Measurements from ENCODE around the gene PAQR8. TPM values are rescaled to one million over a fixed set of nuclear protein-coding genes. Genes with fewer than 3 reads are reported as not detected.

PAQR8 gene
- polyA plus RNA-seq, 1 experiment, result 2.3 TPM

DNA sequence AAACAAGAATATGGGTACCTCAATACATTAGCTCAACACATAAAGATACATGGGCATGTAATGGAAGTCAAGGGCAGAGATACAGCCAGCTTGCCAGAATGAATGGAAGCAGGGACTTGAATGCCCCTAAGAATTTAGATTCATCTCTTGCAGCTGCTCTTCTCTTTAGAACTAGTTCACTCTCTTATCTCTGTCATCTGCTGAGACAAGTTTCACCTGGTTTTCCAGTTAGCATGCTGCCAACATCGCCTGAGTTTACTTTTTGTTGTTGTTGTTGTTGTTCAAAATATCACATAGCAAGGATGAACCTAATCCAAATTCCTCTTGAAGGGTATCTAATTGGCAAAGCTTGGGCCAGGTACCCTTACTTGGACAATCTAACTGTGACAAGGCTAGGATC lies 14.1 kb upstream of the PAQR8 start:
- no peak for DNase-seq (ENCODE audit: low read depth)
- POLR2A ChIA-PET, result no interaction called here
- Histone ChIP-seq H3K4me3 (ENCODE audit: low read depth, low read length) (no peak overlapping the region), H3K36me3 (ENCODE audit: control insufficient read depth, insufficient read depth, low read length) (no peaks in the 10 kb centered on the region), H3K27me3 (ENCODE audit: control insufficient read depth, insufficient read depth, low read length) (peaks cover 4% of the 10 kb centered on the region)
- CTCF ChIA-PET, result no interaction called here
- TF ChIP-seq, protein P1, sequence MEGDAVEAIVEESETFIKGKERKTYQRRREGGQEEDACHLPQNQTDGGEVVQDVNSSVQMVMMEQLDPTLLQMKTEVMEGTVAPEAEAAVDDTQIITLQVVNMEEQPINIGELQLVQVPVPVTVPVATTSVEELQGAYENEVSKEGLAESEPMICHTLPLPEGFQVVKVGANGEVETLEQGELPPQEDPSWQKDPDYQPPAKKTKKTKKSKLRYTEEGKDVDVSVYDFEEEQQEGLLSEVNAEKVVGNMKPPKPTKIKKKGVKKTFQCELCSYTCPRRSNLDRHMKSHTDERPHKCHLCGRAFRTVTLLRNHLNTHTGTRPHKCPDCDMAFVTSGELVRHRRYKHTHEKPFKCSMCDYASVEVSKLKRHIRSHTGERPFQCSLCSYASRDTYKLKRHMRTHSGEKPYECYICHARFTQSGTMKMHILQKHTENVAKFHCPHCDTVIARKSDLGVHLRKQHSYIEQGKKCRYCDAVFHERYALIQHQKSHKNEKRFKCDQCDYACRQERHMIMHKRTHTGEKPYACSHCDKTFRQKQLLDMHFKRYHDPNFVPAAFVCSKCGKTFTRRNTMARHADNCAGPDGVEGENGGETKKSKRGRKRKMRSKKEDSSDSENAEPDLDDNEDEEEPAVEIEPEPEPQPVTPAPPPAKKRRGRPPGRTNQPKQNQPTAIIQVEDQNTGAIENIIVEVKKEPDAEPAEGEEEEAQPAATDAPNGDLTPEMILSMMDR (IDR thresholded peaks at IDR 0.05; ENCODE audit: insufficient read depth, low read depth, low read length), result no peak

- ChIA-PET POLR2A (interaction anchor here (0.9 kb wide), 1 partner anchor 10 kb away, joined by 3 read pairs; the partner anchor contains the start of gene PAQR8), CTCF (interaction anchor here (0.8 to 2.1 kb wide), 4 partner anchors 10 to 66 kb away, joined by 3 to 5 read pairs (median 4); partner anchors contain the start of gene PAQR8)
These were observed 10.1 kb upstream of the PAQR8 start for GRCh38 chr6:52351879-52352238.

GRCh38 chr6:52352239-52353018 lies 9.5 kb upstream of the PAQR8 start:
- Histone ChIP-seq H3K36me3 (ENCODE audit: control insufficient read depth, insufficient read depth, low read length) (no peaks in the 10 kb centered on the region), H3K4me3 (ENCODE audit: low read depth, low read length) (no peak overlapping the region), H3K27me3 (ENCODE audit: control insufficient read depth, insufficient read depth, low read length) (no peaks in the 10 kb centered on the region; the same call in 1 of the 2 replicates)
- POLR2A ChIA-PET, result interaction anchor here (0.9 kb wide), 1 partner anchor 10 kb away, joined by 3 read pairs; the partner anchor contains the start of gene PAQR8
- DNase-seq (ENCODE audit: low read depth), result peak; percentile 90
- CTCF ChIA-PET, result interaction anchor here (0.8 to 2.2 kb wide), 5 partner anchors 10 to 66 kb away, joined by 3 to 5 read pairs (median 5); partner anchors contain the start of gene PAQR8
- TF ChIP-seq, protein P1 (IDR thresholded peaks at IDR 0.05; ENCODE audit: insufficient read depth, low read depth, low read length), result no peak

More at GRCh38 chr6:52351879-52352238, 10.1 kb upstream of the PAQR8 start:
- DNase-seq (ENCODE audit: low read depth), result no peak
- TF ChIP-seq, protein P1 (IDR thresholded peaks at IDR 0.05; ENCODE audit: insufficient read depth, low read depth, low read length), result no peak
- H3K4me3 ChIP-seq (ENCODE audit: low read depth, low read length), result no peak overlapping the region
- H3K27me3 ChIP-seq (ENCODE audit: control insufficient read depth, insufficient read depth, low read length), result no peaks in the 10 kb centered on the region; the same call in 1 of the 2 replicates
- H3K36me3 ChIP-seq (ENCODE audit: control insufficient read depth, insufficient read depth, low read length), result no peaks in the 10 kb centered on the region

GRCh38 chr6:52356017-52356416 lies 5.9 kb upstream of the PAQR8 start:
- DNase-seq (ENCODE audit: low read depth), result no peak
- Histone ChIP-seq H3K27me3 (ENCODE audit: control insufficient read depth, insufficient read depth, low read length) (no peaks in the 10 kb centered on the region), H3K36me3 (ENCODE audit: control insufficient read depth, insufficient read depth, low read length) (no peaks in the 10 kb centered on the region), H3K4me3 (ENCODE audit: low read depth, low read length) (no peak overlapping the region)
- ChIA-PET CTCF (no interaction called here), POLR2A (no interaction called here)
- TF ChIP-seq, protein P1 (IDR thresholded peaks at IDR 0.05; ENCODE audit: insufficient read depth, low read depth, low read length), result no peak

DNA sequence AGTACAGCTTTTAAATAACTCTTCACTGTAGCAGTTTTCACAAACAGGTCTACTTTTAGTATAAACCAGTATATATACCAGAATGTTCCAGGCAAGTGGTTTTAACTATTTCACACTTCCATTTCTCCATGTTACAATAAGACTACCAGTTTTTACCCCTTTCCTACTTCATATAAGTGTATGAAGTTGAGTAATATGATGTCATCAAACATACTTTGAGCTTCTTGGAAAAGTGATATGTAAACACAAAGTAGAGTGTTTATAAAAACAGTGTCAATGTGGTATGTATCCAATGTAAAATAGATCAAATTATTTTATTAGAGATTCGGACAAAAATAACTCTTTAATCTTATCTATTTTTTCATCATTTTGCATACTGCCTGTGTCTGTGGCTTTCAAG lies 2.5 kb upstream of the PAQR8 start:
- ChIA-PET POLR2A (no interaction called here), CTCF (no interaction called here)
- no peak overlapping the region for H3K4me3 ChIP-seq (ENCODE audit: low read depth, low read length)
- TF ChIP-seq, protein P1 (IDR thresholded peaks at IDR 0.05; ENCODE audit: insufficient read depth, low read depth, low read length), result no peak
- no peaks in the 10 kb centered on the region for H3K36me3 ChIP-seq (ENCODE audit: control insufficient read depth, insufficient read depth, low read length)
- no peak for DNase-seq (ENCODE audit: low read depth)
- H3K27me3 ChIP-seq (ENCODE audit: control insufficient read depth, insufficient read depth, low read length), result no peaks in the 10 kb centered on the region
